Epidermal melanocyte (primary cell): ENCODE data around the gene FAM181B.

ENCODE experiments used
- DNase-seq: peaks from one replicate; pipeline ENCODE4 v3.0.0; 2011; ENCODE audit warnings: low spot score; ENCODE audit not compliant: insufficient read length

FAM181B gene

DNA sequence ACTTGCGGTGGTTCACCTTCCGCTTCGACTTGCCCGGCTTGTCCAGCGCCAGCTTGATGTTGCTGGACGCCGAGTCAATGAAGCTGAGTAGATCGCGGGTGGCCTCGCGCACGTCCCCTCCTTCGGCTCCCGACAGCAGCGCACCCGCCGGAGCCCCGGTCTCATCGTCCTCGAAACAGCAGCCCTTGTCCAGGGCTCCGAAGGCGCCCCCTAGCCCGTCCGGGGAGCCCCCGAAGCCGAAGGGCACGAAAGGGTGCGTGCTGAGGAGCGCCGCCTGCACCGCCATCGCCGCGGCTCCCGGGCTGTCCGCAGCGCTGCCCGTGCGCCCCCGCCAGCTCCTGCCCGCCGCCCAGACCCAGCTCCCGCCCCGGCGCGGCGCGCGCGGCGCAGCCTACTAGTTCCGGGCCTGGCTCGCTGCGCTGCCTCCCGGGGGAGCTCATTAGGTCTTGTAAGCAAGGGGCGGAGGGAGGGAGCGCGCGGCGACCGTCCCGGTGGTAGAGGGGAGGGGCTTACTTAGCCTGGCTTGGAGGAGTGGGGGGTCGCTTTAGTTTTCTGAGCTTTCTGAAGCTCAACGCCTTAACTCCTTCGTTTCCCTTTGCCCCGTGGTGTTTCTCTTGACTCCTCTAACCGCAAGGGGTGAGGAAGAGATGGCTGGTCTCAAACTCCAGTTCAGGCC lies at the start of gene FAM181B:
TSS of gene FAM181B (minus strand) at position 421 of the 676 bp plus-strand sequence. CDS start at position 286, 135 bp downstream.
- DNase-seq = no peak

- DNase-seq = no peak
Measured at GRCh38 chr11:82782825-82783374, 49.2 kb upstream of the FAM181B start.

GRCh38 chr11:82778776-82779175 lies 45.1 kb upstream of the FAM181B start:
- DNase-seq = no peak

DNA sequence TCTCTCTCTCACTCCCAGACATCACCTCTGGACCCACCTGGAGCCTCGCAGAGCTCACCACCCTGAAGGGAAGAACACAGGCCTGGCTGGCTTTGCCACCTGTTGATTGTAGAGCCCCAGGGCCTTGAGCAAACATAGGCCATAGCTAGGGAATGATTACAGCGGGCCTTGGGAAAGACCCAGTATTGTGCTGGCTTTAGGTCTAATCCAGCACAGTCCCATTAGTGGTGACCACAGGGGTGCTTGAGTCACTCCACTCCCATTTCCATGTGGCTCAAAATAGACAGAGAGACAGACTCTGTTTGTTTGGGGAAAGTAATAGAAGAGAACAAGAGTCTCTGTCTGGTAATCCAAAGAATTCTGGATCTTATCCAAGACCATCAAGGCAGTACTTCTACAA lies 42.7 kb upstream of the FAM181B start:
- DNase-seq = no peak

GRCh38 chr11:82775736-82776346 lies 42.2 kb upstream of the FAM181B start:
- no peak for DNase-seq

DNA sequence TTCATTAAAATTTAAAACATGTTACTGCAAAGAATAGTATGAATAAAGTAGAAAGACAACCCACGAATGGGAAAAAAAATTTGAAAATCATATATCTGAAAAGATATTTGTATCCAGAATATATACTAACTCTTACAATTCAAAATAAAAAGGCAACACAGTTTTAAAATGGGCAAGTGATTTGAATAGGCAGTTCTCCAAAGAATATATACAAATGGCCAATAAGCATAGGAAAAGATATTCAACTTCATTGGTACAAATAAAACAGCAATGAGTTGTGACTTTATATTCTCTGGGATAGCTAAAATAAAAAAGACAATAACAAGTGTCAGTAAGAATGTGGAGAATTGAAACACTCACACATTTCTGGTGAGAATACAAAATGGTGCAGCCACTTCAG lies 41.6 kb upstream of the FAM181B start:
- DNase-seq = no peak

DNA sequence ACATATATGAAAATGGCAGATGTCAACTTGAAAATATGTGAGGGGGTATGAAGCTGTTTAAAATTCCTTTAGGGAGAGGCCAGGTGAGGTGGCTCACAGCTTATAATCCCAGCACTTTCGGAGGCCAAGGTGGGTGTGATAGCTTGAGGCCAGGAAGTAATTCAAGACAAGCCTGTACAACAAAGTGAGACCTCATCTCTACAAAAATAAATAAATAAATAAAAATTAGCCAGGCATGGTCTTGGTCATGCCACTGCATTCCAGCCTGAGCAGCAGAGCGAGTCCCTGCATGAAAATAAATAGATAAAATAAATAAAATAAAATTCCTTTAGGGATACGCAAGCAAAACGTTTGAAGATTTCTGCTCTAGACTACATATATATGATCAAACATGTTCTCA lies 38.1 kb upstream of the FAM181B start:
- DNase-seq = no peak

DNA sequence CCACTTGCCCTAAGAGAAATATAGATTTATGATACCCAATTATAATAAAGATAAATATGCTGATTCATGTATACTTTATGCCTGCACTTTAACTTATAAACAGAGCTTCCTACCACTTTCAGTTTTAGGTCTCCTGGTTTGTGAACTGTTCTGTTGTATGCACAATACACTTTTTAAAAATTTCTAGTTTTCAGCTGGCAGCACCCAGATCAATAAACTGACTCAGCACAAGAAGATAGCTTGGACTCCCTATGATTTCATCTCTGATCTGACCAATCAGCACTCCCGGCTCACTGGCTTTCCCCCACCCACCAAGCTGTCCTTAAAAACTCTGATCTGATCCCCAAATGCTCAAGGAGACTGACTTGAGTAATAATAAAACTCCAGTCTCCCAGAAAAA lies 33.5 kb upstream of the FAM181B start:
- no peak for DNase-seq

DNA sequence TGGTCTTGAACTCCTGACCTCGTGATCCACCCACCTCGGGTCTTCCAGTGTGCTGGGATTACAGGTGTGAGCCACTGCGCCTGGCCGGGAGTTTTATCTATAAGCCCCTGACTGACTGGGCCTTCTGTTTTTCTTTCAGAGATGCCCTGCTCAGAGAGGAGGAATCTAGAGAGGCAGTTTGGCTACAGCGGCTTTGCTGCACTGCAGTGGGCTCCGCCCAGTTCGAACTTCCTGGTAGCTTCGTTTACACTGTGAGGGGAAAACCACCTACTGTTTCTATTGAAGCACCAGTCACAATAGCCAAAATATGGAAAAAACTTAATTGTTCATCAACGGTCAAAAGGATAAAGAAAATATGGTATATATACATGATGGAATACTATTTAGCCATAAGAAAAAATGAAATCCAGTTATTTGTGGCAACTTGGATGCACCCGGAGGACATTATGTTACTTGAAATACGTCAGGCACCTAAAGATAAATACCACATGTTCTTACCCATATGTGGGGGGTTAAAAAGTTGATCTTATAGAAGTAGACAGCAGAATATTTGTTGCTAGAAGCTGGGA lies 31.9 kb upstream of the FAM181B start:
- no peak for DNase-seq

GRCh38 chr11:82763167-82763566 lies 29.5 kb upstream of the FAM181B start:
- no peak for DNase-seq

DNA sequence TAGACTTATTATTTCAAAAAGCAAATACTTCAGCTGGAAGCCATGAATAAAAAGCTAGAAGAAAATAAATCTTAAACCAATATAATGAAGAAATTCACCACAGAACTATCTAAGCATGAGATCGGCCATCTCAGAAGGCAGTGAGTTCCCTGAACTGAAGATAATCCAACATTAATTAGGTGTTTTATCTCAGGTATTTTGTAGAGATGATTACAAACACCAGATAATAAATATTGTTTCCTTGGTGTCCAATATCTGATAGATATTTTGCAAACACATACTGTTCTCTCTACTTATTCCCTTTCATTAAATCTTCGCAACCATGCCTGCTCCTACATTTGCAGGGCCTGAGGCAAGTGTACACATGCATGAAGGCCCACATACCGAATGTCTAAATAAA lies 26.0 kb upstream of the FAM181B start:
- DNase-seq = no peak

DNA sequence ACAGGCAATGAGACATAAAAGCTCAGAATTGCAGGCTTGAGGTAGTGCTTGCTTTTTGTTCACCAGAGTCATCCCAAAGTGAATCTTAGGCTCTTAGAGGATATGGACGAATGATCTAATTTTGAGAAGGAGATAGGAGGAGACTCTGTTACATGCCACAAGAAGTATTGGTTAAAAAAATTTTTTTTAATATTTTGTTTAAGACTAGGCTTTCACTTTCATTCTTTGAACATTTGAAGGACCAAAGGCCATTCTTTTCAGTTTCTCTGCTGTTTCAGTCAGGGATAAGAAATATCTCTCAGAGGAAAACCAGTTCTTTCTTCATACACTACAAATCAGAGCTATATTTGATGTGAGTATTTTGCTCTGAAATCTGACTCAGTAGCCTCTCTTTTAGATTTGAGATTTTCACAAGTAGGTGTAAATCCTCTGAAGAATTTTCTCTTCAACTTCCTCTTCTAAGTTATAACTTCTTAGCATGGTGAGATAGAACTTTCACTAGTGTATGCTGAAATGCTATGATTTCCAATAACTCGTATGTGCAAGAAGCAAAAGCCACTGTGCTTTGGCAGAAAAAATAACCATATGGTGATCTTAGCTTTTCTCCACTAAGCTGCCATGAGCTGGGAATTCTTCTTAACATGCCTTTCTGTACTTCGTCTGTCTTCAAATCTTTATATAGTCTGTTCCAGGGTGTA lies 24.1 kb upstream of the FAM181B start:
- no peak for DNase-seq

- DNase-seq = peak; percentile 37
Measured at GRCh38 chr11:82756765-82757639, 23.3 kb upstream of the FAM181B start.

DNA sequence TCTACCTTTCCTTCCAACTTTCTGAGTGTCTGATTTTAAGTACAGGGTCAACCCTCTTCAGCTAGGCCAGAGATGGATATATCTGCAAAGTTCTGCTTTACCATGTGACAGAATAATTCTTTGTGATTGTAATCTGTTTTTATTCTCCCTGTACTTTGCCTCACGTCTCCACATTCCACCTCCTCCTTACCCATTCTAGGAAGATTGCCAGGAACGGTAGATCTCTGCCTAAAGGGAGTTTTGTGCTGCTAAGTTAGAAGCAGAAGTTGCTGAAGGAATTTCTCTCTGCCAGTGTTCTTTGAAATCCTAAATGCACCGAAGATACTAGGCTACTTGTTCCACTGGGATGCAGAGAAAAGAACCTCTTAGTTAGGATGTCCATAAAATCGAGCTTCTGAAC lies 20.7 kb upstream of the FAM181B start:
- no peak for DNase-seq

GRCh38 chr11:82753921-82754320 lies 20.3 kb upstream of the FAM181B start:
- DNase-seq = no peak

- no peak for DNase-seq
Measured at GRCh38 chr11:82752801-82753200, 19.1 kb upstream of the FAM181B start.

DNA sequence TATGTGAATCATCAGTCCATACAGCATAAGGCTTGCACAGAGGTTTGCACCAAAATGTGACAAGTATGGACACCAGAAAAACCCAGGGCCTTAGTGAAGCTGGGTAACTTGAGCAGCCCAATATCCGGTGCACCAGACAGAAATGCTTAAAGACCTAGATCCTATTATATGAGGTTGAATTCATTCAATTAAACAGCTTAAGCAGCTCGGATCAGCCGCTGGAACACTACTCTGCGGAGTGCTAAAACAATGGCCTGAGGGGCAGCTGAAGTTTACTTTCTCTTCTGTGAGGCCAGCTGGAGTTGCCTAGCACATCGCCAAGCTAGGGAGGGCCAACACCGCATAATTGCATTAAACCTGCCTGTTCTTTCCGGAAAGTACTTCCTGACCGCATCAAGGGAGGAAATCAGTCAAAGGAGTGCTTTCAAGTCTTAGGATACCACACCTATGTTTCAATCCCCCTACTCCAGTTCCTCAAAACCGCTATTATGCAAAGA lies 17.0 kb upstream of the FAM181B start:
- DNase-seq = no peak

DNA sequence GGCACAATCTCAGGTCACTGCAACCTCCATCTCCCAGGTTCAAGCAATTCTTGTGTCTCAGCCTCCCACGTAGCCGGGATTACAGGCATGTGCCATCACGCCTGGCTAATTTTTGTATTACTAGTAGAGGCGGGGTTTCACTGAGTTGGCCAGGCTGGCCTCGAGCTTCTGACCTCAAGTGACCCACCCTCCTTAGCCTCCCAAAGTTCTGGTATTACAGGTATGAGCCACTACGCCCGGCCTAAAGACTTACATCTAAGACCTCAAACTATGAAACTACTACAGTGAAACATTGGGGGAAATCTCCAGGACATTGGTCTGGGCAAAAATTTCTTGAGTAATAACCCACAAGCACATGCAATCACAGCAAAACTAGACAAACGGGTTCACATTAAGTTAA lies 13.8 kb upstream of the FAM181B start:
- no peak for DNase-seq

DNA sequence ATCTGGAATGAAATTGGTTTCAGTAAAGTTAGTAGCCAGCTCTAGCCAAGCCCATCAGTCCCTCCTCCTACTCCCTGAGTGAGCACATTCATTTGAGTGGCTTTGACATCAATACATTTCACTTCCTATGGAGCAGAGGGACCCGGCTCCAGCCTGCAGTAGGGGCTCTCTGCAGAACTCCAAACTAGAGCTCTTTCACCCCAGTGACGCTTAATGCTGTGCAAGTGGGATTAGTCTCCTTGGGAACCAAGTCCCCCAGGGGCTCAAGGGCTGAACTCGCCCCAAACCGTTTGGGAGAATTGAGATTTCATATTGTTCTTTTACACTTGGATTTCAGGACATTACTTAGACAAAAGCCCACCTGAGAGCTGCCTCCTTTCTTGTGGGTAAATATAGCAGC lies 4.4 kb upstream of the FAM181B start:
- DNase-seq = no peak

- no peak for DNase-seq
Measured at GRCh38 chr11:82734120-82734479, 436 bp upstream of the FAM181B start.
